HFF-Myc (cell line): Measurements from ENCODE around the gene UBAC2.

Source experiments
- DNase-seq: peaks from one replicate; pipeline ENCODE4 v3.0.0-alpha.2; 2011; ENCODE audit warnings: low read depth; ENCODE audit errors: extremely low read depth
- H3K4me3 ChIP-seq: replicated peaks from 2 replicates; pipeline ENCODE4 v1.5.1; 2011; ENCODE audit warnings: low read depth, mild to moderate bottlenecking, control low read depth, low read length
- CTCF ChIP-seq: IDR thresholded peaks from 2 replicates; pipeline ENCODE4 v1.5.1; 2012; ENCODE audit warnings: mild to moderate bottlenecking, low read depth, low read length, control low read depth; ENCODE audit errors: missing control alignments

Gene UBAC2

GRCh38 chr13:99335603-99336002 lies 134.9 kb downstream of the UBAC2 start:
- no peak overlapping the region for H3K4me3 ChIP-seq
- DNase-seq: no peak
- TF ChIP-seq CTCF: no peak

GRCh38 chr13:99339230-99339721 lies 138.6 kb downstream of the UBAC2 start:
- H3K4me3 ChIP-seq: no peak overlapping the region
- no peak for TF ChIP-seq CTCF
- no peak for DNase-seq

- no peak for TF ChIP-seq CTCF
- DNase-seq: no peak
- H3K4me3 ChIP-seq: no peak overlapping the region
These were observed 139.2 kb downstream of the UBAC2 start for GRCh38 chr13:99339736-99340397.

- no peak for DNase-seq
- no peak overlapping the region for H3K4me3 ChIP-seq
- no peak for TF ChIP-seq CTCF
These were observed 140.0 kb downstream of the UBAC2 start for GRCh38 chr13:99340638-99341037.

- no peak for DNase-seq
- no peak overlapping the region for H3K4me3 ChIP-seq
- TF ChIP-seq CTCF: no peak
These were observed 141.5 kb downstream of the UBAC2 start for GRCh38 chr13:99341969-99342722.

- TF ChIP-seq CTCF: no peak
- no peak overlapping the region for H3K4me3 ChIP-seq
- no peak for DNase-seq
These were observed 142.2 kb downstream of the UBAC2 start for GRCh38 chr13:99342723-99343315.
